ENCODE results near the gene KRTAP10-11. TPM values are rescaled to one million over a fixed set of nuclear protein-coding genes. Genes with fewer than 3 reads are reported as not detected.
"Not testable (repeated sequence)": the region's sequence is repeated elsewhere in the genome, so short reads cannot be mapped to it uniquely, and the experiment has no call there.

KRTAP10-11 gene
- total and polyA plus RNA-seq, 8 donors = not detected

DNA sequence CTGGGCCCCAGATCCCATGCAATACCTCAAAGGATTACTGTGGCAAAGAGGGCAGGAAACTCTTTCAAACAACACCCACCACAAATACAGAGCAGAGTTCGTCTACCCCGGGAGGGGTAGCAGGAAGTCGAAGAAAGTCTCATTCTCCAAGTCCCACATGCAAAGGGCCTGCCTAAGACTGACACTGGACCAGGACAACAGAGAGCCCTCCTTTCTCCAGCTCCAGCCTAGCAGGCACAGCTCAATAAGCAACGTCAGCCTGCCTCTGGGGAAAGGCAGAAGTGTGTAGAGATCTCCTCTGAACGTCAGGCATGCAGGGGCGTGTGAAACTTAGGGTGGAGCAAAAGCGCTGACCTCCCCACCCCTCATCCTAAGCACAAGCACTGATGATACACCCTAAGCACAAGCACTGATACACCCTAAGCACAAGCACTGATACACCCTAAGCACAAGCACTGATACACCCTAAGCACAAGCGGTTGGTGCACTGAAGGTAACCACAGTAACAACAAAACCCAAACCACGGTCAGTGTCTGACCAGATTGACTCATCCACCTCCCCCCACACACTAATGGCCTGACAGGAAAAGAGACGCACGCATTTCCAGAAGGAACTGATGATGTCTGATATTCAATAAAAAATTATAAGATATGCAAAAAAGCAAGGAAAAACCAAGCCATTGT, 12.8 kb downstream of the KRTAP10-11 start:
- H3K4me3 ChIP-seq = no peak overlapping the region
- no peaks in the 10 kb centered on the region for H3K36me3 ChIP-seq
- intact Hi-C loops (cut with DNase I) = no loop called here
- DNase-seq (no peak), ATAC-seq (no peak)
- H3K9me3 ChIP-seq = peaks cover 0 to 13% of the 10 kb centered on the region in 2 donors
- H3K27ac ChIP-seq = no peak overlapping the region
- TF ChIP-seq, protein P1, sequence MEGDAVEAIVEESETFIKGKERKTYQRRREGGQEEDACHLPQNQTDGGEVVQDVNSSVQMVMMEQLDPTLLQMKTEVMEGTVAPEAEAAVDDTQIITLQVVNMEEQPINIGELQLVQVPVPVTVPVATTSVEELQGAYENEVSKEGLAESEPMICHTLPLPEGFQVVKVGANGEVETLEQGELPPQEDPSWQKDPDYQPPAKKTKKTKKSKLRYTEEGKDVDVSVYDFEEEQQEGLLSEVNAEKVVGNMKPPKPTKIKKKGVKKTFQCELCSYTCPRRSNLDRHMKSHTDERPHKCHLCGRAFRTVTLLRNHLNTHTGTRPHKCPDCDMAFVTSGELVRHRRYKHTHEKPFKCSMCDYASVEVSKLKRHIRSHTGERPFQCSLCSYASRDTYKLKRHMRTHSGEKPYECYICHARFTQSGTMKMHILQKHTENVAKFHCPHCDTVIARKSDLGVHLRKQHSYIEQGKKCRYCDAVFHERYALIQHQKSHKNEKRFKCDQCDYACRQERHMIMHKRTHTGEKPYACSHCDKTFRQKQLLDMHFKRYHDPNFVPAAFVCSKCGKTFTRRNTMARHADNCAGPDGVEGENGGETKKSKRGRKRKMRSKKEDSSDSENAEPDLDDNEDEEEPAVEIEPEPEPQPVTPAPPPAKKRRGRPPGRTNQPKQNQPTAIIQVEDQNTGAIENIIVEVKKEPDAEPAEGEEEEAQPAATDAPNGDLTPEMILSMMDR (IDR thresholded peaks at IDR 0.05) = no peak
- H3K4me1 ChIP-seq = no peaks in the 10 kb centered on the region
- peaks cover 0 to 20% of the 10 kb centered on the region in 2 donors for H3K27me3 ChIP-seq

DNA sequence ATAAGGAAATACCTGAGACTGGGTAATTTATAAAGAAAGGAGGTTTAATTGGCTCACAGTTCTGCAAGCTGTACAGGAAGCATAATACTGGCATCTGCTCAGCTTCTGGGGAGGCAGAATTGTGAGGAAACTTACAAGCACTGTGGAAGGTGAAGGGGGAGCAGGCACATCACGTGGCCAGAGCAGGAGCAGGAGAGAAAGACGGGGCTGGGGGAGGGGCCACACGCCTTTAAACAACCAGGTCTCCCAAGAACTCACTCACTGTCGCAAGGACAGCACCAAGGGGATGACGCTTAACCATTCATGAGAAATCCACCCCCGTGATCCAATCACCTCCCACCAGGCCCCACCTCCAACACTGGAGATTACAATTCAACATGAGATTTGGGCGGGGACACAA, 15.4 kb downstream of the KRTAP10-11 start:
- intact Hi-C loops (cut with DNase I); H3K4me3 ChIP-seq; H3K4me1 ChIP-seq; DNase-seq; H3K27ac ChIP-seq; ATAC-seq; H3K36me3 ChIP-seq: not testable (repeated sequence)
- Histone ChIP-seq H3K27me3 (peaks cover 0 to 13% of the 10 kb centered on the region in 2 donors), H3K9me3 (peaks cover 0 to 11% of the 10 kb centered on the region in 2 donors)

DNA sequence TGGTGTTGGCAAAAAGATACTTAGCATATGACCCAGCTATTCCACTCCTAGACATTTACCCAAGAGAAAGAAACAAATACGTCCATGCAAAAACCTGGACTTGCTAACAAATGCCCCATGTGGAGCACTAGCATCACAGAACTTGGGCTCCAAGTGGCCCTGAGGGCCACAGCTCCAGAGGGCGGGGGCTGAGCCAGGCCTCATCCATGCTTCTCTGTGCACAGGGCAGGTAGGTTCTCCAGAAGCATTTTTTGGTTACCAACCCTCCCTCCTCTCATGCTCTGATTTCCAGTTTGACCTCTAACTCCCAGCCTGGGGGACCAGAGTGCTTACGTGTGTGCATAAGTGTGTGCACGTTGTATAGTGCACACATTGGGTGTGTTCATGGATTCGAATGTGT, 18.5 kb downstream of the KRTAP10-11 start:
- no peak for ATAC-seq
- Histone ChIP-seq H3K4me1 (no peaks in the 10 kb centered on the region), H3K27me3 (peaks cover 0 to 7% of the 10 kb centered on the region in 2 donors), H3K27ac (no peak overlapping the region), H3K4me3 (no peak overlapping the region), H3K9me3 (peaks cover 0 to 8% of the 10 kb centered on the region in 2 donors), H3K36me3 (no peaks in the 10 kb centered on the region)
- no peak for DNase-seq
- intact Hi-C loops (cut with DNase I) = no loop called here
- TF ChIP-seq, protein P1 (IDR thresholded peaks at IDR 0.05) = no peak

DNA sequence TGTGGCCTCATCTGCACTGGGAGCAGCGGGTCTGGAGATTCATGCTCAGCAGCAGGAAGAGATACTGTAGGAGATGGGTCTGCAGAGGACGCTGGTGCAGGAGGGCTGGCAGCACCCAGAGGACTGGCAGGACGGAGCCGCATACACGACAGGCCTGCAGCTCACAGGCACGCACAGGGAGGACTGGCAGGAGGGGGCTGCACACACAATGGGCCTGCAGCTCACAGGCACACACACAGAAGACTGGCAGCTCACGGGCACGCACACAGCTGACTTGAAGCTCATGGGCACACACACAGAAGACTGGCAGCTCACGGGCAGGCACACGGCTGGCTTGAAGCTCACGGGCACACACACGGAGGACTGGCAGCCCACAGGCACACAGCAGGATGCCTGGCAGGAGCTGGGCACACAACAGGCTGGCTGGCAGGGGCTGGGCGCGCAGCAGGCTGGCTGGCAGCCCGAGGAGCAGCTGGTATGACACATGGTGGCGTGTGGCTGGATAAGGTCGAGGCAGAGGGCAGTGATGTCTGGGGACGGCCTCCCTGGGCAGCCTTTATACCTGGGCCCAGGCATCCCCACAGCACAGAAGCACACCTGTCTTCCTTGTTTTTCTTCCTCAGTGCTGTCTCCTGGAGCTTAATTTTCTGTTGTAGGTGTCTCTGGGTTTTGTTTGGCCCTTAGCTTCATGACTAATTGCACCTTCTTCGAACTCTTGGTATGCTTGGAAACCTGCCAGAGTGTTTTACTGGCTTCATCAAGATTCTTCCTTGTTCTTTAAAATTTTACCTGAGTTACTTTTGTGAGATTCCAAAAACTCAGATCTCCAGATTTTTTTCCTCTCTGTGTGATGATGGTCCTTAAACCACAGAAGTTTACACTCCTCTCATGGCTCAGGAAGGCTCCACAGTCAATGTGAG, 20.4 kb downstream of the KRTAP10-11 start, which contains the start of gene KRTAP12-2:
KRTAP12-2 (minus strand) TSS at position 527 of the 920 bp plus-strand sequence; CDS start at position 486, 41 bp downstream.
- TF ChIP-seq, protein P1 (IDR thresholded peaks at IDR 0.05) = no peak
- ATAC-seq (no peak), DNase-seq (no peak)
- intact Hi-C loops (cut with DNase I) = no loop called here
- Histone ChIP-seq H3K9me3 (peaks cover 0 to 16% of the 10 kb centered on the region in 2 donors), H3K4me3 (no peak within 1 kb of the TSS), H3K27me3 (peaks cover 0 to 7% of the 10 kb centered on the region in 2 donors), H3K36me3 (no peaks in the 10 kb centered on the region), H3K27ac (no peak within 1 kb of the TSS), H3K4me1 (no peaks in the 10 kb centered on the region)

DNA sequence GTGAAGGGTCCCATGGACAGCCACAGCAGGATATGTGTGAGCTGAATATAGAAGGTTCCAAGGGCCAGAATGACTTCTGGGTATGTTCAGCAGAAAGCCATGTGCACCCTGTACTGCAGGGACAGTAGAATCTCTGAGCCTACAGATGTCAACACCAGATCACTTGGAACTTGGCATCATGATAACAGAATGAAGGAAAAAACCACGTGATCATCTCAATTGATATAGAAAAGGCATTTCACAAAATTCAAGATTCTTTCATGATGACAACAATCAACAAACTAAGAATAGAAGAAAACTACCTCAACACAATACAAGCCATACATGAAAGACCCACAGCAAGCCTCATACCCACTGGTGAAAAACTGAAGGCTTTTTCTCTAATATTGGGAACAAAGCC, 21.4 kb downstream of the KRTAP10-11 start:
- Histone ChIP-seq H3K9me3 (peaks cover 0 to 24% of the 10 kb centered on the region in 2 donors), H3K4me3 (no peak overlapping the region), H3K27ac (no peak overlapping the region), H3K4me1 (no peaks in the 10 kb centered on the region), H3K36me3 (no peaks in the 10 kb centered on the region), H3K27me3 (peaks cover 0 to 7% of the 10 kb centered on the region in 2 donors)
- TF ChIP-seq, protein P1 (IDR thresholded peaks at IDR 0.05) = no peak
- ATAC-seq = no peak
- DNase-seq = no peak
- intact Hi-C loops (cut with DNase I) = no loop called here
